WTC11 (cell line): ENCODE data around the gene ATL3. TPM values are rescaled to one million over a fixed set of nuclear protein-coding genes. Genes with fewer than 3 reads are reported as not detected.

Experiments
- ESRRA ChIP-seq: sonication (generic); formaldehyde crosslinking; IDR thresholded peaks from 2 replicates; pipeline ENCODE4 v1.8.1; 2022; ENCODE audit warnings: mild to moderate bottlenecking, missing genetic modification reagents, borderline replicate concordance
- ETV6 ChIP-seq: sonication (generic); formaldehyde crosslinking; IDR thresholded peaks from 2 replicates; pipeline ENCODE4 v1.8.1; 2022; ENCODE audit warnings: mild to moderate bottlenecking, missing genetic modification reagents
- FOXJ3 ChIP-seq: sonication (generic); formaldehyde crosslinking; IDR thresholded peaks from 2 replicates; pipeline ENCODE4 v1.9.0; 2021; ENCODE audit warnings: missing genetic modification reagents, mild to moderate bottlenecking, borderline replicate concordance
- MXD4 ChIP-seq: fragments of 250-450 bp; sonication (Bioruptor Pico); IDR thresholded peaks from 2 replicates; pipeline ENCODE4 v1.8.0; 2021; ENCODE audit warnings: mild to moderate bottlenecking, moderate library complexity, borderline replicate concordance
- NR1H2 ChIP-seq: sonication (generic); formaldehyde crosslinking; IDR thresholded peaks from 2 replicates; pipeline ENCODE4 v1.9.0; 2021; ENCODE audit warnings: mild to moderate bottlenecking, moderate library complexity, missing genetic modification reagents
- TEAD1 ChIP-seq: sonication (generic); formaldehyde crosslinking; IDR thresholded peaks from 2 replicates; pipeline ENCODE4 v1.8.0; 2022; ENCODE audit warnings: mild to moderate bottlenecking, missing genetic modification reagents
- ZBTB21 ChIP-seq: sonication (generic); formaldehyde crosslinking; IDR thresholded peaks from 2 replicates; pipeline ENCODE4 v1.8.1; 2023; ENCODE audit warnings: mild to moderate bottlenecking, missing genetic modification reagents, borderline replicate concordance
- ZNF138 ChIP-seq: sonication (generic); formaldehyde crosslinking; conservative IDR thresholded peaks from 2 replicates; pipeline ENCODE4 v1.8.1; 2022; ENCODE audit warnings: mild to moderate bottlenecking, moderate library complexity, missing genetic modification reagents
- ZNF317 ChIP-seq: sonication (generic); formaldehyde crosslinking; IDR thresholded peaks from 2 replicates; pipeline ENCODE4 v1.8.1; 2023; ENCODE audit warnings: low read depth, mild to moderate bottlenecking, moderate library complexity, missing genetic modification reagents, borderline replicate concordance
- ZNF423 ChIP-seq: fragments of 250-450 bp; sonication (Bioruptor Pico); IDR thresholded peaks from 2 replicates; pipeline ENCODE4 v2.1.2; 2022; ENCODE audit warnings: mild to moderate bottlenecking, moderate library complexity
- total RNA-seq: library from RNA; stranded (reverse); gene quantifications from 3 replicates; pipeline ENCODE4 v1.2.3, GENCODE V29; 2021
- TF ChIP-seq, protein P1 (sequence below): sonication (generic); formaldehyde crosslinking; IDR thresholded peaks from 2 replicates; pipeline ENCODE4 v1.8.1; 2023; ENCODE audit warnings: mild to moderate bottlenecking, missing genetic modification reagents, moderate library complexity
- TF ChIP-seq, protein P2 (sequence below): sonication (generic); formaldehyde crosslinking; IDR thresholded peaks from 2 replicates; pipeline ENCODE4 v1.8.0; 2022; ENCODE audit warnings: mild to moderate bottlenecking, missing genetic modification reagents
- TF ChIP-seq, protein P3 (sequence below): sonication (generic); formaldehyde crosslinking; conservative IDR thresholded peaks from 2 replicates; pipeline ENCODE4 v1.8.1; 2023; ENCODE audit warnings: mild to moderate bottlenecking, low read depth, missing genetic modification reagents, moderate library complexity
- TF ChIP-seq, protein P4 (sequence below): sonication (generic); formaldehyde crosslinking; IDR thresholded peaks from 2 replicates; pipeline ENCODE4 v1.8.1; 2023; ENCODE audit warnings: mild to moderate bottlenecking, moderate library complexity, missing genetic modification reagents
- TF ChIP-seq, protein P5 (sequence below): fragments of 250-450 bp; sonication (Bioruptor Pico); IDR thresholded peaks from 2 replicates; pipeline ENCODE4 v2.1.2; 2022; ENCODE audit warnings: mild to moderate bottlenecking, moderate library complexity
- TF ChIP-seq, protein P6 (sequence below): sonication (generic); formaldehyde crosslinking; IDR thresholded peaks from 2 replicates; pipeline ENCODE4 v1.8.0; 2022; ENCODE audit warnings: mild to moderate bottlenecking, missing genetic modification reagents
- TF ChIP-seq, protein P7 (sequence below): sonication (generic); formaldehyde crosslinking; conservative IDR thresholded peaks from 2 replicates; pipeline ENCODE4 v1.8.1; 2022; ENCODE audit warnings: mild to moderate bottlenecking, missing genetic modification reagents
- TF ChIP-seq, protein P8 (sequence below): sonication (generic); formaldehyde crosslinking; IDR thresholded peaks from 2 replicates; pipeline ENCODE4 v1.8.0; 2022; ENCODE audit warnings: mild to moderate bottlenecking, missing genetic modification reagents

Gene ATL3
- total RNA-seq, 1 experiment from 2014 or later = 32.1 TPM

DNA sequence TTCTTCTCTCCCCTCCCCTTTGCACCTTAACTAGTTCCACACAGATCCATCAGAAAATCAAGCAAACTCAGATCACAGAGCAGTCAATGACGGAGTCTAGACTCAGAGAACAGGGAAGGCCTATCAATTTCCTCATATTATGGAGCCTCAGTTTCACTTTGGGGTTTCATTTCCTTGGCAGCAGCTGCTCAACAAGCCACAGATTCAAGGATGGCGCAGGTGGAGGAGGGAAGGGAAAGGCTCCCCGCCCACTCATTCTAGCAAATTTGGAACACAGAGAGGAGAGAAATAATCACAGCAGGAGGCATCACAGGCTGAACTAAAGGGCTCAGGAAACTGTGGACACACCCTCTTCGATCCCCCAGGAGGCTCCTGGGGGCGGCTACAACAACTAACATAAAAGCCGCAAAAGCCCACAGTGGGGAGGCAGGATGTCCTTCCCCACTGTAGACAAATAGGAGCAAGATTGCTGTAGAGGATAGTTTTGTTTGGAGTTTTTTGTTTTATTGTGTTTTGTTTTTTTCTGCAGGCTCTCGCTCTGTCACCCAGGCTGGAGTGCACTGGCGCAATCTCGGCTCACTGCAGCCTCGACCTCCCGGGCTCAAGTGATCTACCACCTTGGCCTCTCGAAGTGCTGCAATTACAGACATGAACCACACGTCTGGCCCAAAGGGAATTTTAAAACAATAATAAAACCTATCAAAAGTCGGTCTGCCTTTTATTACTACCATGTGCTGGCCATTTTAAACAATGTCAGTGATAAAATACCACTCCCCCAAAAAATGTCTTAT lies 60.4 kb downstream of the ATL3 start (continued):
- TF ChIP-seq, protein P1, sequence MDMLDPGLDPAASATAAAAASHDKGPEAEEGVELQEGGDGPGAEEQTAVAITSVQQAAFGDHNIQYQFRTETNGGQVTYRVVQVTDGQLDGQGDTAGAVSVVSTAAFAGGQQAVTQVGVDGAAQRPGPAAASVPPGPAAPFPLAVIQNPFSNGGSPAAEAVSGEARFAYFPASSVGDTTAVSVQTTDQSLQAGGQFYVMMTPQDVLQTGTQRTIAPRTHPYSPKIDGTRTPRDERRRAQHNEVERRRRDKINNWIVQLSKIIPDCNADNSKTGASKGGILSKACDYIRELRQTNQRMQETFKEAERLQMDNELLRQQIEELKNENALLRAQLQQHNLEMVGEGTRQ (CRISPR knock-in tag) = 0 out of 2 replicates have a peak, but pooled peaks have one; percentile 16
- TF ChIP-seq NR1H2 (CRISPR knock-in tag) (no peak), TEAD1 (CRISPR knock-in tag) (0 out of 2 replicates have a peak, but pooled peaks have one; percentile 13), FOXJ3 (CRISPR knock-in tag) (no peak), ETV6 (no peak), MXD4 (CRISPR knock-in tag) (no peak), ZBTB21 (no peak), ZNF317 (no peak), ZNF423 (peak; percentile 53; the same call in 1 of the 2 replicates), ESRRA (CRISPR knock-in tag) (no peak), ZNF138 (CRISPR knock-in tag) (no peak)
- TF ChIP-seq, protein P2, sequence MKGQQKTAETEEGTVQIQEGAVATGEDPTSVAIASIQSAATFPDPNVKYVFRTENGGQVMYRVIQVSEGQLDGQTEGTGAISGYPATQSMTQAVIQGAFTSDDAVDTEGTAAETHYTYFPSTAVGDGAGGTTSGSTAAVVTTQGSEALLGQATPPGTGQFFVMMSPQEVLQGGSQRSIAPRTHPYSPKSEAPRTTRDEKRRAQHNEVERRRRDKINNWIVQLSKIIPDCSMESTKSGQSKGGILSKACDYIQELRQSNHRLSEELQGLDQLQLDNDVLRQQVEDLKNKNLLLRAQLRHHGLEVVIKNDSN (CRISPR knock-in tag) = no peak
- TF ChIP-seq, protein P3, sequence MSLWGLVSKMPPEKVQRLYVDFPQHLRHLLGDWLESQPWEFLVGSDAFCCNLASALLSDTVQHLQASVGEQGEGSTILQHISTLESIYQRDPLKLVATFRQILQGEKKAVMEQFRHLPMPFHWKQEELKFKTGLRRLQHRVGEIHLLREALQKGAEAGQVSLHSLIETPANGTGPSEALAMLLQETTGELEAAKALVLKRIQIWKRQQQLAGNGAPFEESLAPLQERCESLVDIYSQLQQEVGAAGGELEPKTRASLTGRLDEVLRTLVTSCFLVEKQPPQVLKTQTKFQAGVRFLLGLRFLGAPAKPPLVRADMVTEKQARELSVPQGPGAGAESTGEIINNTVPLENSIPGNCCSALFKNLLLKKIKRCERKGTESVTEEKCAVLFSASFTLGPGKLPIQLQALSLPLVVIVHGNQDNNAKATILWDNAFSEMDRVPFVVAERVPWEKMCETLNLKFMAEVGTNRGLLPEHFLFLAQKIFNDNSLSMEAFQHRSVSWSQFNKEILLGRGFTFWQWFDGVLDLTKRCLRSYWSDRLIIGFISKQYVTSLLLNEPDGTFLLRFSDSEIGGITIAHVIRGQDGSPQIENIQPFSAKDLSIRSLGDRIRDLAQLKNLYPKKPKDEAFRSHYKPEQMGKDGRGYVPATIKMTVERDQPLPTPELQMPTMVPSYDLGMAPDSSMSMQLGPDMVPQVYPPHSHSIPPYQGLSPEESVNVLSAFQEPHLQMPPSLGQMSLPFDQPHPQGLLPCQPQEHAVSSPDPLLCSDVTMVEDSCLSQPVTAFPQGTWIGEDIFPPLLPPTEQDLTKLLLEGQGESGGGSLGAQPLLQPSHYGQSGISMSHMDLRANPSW (CRISPR knock-in tag) = no peak
- TF ChIP-seq, protein P4, sequence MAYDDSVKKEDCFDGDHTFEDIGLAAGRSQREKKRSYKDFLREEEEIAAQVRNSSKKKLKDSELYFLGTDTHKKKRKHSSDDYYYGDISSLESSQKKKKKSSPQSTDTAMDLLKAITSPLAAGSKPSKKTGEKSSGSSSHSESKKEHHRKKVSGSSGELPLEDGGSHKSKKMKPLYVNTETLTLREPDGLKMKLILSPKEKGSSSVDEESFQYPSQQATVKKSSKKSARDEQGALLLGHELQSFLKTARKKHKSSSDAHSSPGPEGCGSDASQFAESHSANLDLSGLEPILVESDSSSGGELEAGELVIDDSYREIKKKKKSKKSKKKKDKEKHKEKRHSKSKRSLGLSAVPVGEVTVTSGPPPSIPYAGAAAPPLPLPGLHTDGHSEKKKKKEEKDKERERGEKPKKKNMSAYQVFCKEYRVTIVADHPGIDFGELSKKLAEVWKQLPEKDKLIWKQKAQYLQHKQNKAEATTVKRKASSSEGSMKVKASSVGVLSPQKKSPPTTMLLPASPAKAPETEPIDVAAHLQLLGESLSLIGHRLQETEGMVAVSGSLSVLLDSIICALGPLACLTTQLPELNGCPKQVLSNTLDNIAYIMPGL (CRISPR knock-in tag) = no peak
- TF ChIP-seq, protein P5, sequence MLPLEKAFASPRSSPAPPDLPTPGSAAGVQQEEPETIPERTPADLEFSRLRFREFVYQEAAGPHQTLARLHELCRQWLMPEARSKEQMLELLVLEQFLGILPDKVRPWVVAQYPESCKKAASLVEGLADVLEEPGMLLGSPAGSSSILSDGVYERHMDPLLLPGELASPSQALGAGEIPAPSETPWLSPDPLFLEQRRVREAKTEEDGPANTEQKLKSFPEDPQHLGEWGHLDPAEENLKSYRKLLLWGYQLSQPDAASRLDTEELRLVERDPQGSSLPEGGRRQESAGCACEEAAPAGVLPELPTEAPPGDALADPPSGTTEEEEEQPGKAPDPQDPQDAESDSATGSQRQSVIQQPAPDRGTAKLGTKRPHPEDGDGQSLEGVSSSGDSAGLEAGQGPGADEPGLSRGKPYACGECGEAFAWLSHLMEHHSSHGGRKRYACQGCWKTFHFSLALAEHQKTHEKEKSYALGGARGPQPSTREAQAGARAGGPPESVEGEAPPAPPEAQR (CRISPR knock-in tag) = no peak
- TF ChIP-seq, protein P6, sequence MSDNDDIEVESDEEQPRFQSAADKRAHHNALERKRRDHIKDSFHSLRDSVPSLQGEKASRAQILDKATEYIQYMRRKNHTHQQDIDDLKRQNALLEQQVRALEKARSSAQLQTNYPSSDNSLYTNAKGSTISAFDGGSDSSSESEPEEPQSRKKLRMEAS = no peak
- TF ChIP-seq, protein P7, sequence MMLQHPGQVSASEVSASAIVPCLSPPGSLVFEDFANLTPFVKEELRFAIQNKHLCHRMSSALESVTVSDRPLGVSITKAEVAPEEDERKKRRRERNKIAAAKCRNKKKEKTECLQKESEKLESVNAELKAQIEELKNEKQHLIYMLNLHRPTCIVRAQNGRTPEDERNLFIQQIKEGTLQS (CRISPR knock-in tag) = no peak
- TF ChIP-seq, protein P8, sequence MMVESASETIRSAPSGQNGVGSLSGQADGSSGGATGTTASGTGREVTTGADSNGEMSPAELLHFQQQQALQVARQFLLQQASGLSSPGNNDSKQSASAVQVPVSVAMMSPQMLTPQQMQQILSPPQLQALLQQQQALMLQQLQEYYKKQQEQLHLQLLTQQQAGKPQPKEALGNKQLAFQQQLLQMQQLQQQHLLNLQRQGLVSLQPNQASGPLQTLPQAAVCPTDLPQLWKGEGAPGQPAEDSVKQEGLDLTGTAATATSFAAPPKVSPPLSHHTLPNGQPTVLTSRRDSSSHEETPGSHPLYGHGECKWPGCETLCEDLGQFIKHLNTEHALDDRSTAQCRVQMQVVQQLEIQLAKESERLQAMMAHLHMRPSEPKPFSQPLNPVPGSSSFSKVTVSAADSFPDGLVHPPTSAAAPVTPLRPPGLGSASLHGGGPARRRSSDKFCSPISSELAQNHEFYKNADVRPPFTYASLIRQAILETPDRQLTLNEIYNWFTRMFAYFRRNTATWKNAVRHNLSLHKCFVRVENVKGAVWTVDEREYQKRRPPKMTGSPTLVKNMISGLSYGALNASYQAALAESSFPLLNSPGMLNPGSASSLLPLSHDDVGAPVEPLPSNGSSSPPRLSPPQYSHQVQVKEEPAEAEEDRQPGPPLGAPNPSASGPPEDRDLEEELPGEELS = peak; percentile 95; the same call in 1 of the 2 replicates
